Adrenal gland (tissue), 12 donors: ENCODE data around the gene C22orf31. TPM values are rescaled to one million over a fixed set of nuclear protein-coding genes. Genes with fewer than 3 reads are reported as not detected.

Source experiments
- DNase-seq, 7 donors: peaks; one replicate each; pipeline ENCODE4 v3.0.0-alpha.2; 2019 to 2020
- H3K27ac ChIP-seq, 5 donors: fragments of 200-600 bp; sonication (generic) in 4 of 5; 1 replicate in 3 of 5; 2 replicates in 2 of 5; pipeline versions ENCODE4 v1.5.1 to v1.8.0; 2016 to 2020; ENCODE audit warnings: mild to moderate bottlenecking in 1 of 5
- H3K27me3 ChIP-seq: fragments of 200-600 bp; 2 replicates; pipeline ENCODE4 v1.8.0; 2021
- H3K36me3 ChIP-seq, 2 donors: fragments of 200-600 bp; replicated peaks in 1 of 2; 1 replicate in 1 of 2; 2 replicates in 1 of 2; pipeline versions ENCODE4 v1.5.1 to v1.8.0; 2018 to 2022
- H3K4me1 ChIP-seq, 2 donors: fragments of 200-600 bp; replicated peaks in 1 of 2; 1 replicate in 1 of 2; 2 replicates in 1 of 2; pipeline versions ENCODE4 v1.5.1 to v1.8.0; 2018 to 2021
- H3K4me3 ChIP-seq, 4 donors: fragments of 200-600 bp; sonication (generic) in 3 of 4; one replicate each; pipeline ENCODE4 v1.5.1; 2016 to 2018
- H3K9me3 ChIP-seq, 3 donors: fragments of 200-600 bp; sonication (generic) in 1 of 3; replicated peaks in 1 of 3; 1 replicate in 2 of 3; 2 replicates in 1 of 3; pipeline versions ENCODE4 v1.5.1 to v1.8.0; 2016 to 2021
- CTCF ChIP-seq, 6 experiments: fragments of 450-650 bp in 4 of 6; fragments of 200-600 bp in 2 of 6; sonication (generic) in 1 of 6; IDR thresholded peaks; 1 replicate in 5 of 6; 2 replicates in 1 of 6; pipeline versions ENCODE4 v1.5.1 to v1.8.0; 2016 to 2021; ENCODE audit warnings: antibody characterized with exemption in 6 of 6, mild to moderate bottlenecking in 2 of 6, moderate library complexity in 1 of 6
- POLR2A ChIP-seq, 2 donors: fragments of 450-650 bp; IDR thresholded peaks; one replicate each; pipeline ENCODE4 v1.6.1; 2017; ENCODE audit warnings: antibody characterized with exemption in 2 of 2, mild to moderate bottlenecking in 2 of 2, moderate library complexity in 1 of 2
- WGBS, 4 donors: extraction: QIAGEN DNeasy Blood & Tissue Kit in 2 of 4; methylation state at CpG; one replicate each; pipeline versions ENCODE4 v1.1.5 to v1.1.7; 2013 to 2017; 5-methylcytosine and 5-hydroxymethylcytosine counted together
- intact Hi-C, 2 donors: fragments of 100-400 bp; cut with DNase I; formaldehyde crosslinking; loops; one replicate each; pipeline versions ENCODE4 v1.14.1 to v1.15.0; 2022 to 2023
- polyA plus RNA-seq, 3 donors: library from polyadenylated mRNA; stranded (reverse); fragments of 200-250 nt in 2 of 3; fragments of 350-450 nt in 1 of 3; fragmentation: Illumina TruSeq in 1 of 3; extraction: RNeasy Lipid Tissue Mini Kit (QIAGEN cat#74804) in 1 of 3; gene quantifications; one replicate each; pipeline ENCODE4 v1.2.3, GENCODE V29; 2013 to 2014
- total RNA-seq, 9 donors: library from RNA; depleted of rRNA in 4 of 9; stranded (reverse); fragments of >200 nt in 4 of 9; fragments of 120-200 nt in 1 of 9; fragmentation: NEBNext Ultra II Directional in 1 of 9; extraction: Animal tissue kit (Norgen Biotek cat#: 25700) in 1 of 9; gene quantifications; one replicate each; pipeline versions ENCODE4 v1.1.0 to v1.2.4, GENCODE V29; 2013 to 2023
- donor health status: healthy with polysubstance abuse.
- donor health status: Bipolar disorder and iron deficiency.
- donor health status: DM: yes; HTN: yes; CAD: no.
- donor health status: DM: no; HTN: no; CAD: no.
- donor health status: DM: no; HTN: no; CAD: no.
- donor health status: DM: yes; HTN: yes; CAD: no.

Gene C22orf31
- total and polyA plus RNA-seq, 12 donors, result 0.11 to 1.9 (median 0.90) TPM; not detected in 8

DNA sequence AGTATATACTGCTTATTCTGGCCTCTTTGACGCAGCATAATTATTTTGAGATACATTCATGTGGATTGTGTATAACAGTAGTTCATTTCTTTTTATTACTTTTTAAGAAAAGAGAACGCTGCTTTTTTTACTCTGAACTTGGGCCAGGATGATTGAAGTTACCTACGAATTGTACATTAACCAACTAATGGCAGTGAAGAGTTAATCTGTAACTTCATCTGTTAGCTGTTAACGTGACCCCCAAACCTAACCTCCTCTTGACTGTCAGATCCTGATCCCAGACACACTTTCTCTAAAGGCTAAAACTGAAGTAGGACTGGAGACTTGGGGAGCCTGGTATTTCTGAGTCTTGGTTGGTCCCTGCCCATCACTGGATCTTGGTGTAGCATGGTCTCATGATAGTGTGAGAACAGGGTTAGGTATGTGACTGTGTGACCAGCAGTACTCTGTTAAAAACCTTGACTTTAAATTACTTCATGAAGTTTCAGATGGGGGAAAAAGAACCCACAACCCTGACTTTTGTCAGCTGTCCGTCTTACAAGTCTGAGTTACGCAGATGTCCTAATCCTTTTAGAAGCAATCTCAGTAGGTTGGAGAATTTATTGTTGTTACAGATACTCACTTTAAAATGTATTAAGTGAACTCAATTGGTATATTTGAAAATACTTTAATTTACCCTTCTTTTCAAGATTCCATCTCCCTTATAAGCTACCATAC is 39.4 kb downstream of the C22orf31 start:
- Histone ChIP-seq H3K36me3 (no peaks in the 10 kb centered on the region), H3K27ac (no peak overlapping the region), H3K4me1 (peaks cover 0 to 19% of the 10 kb centered on the region in 2 donors), H3K4me3 (no peak overlapping the region), H3K9me3 (no peaks in the 10 kb centered on the region), H3K27me3 (no peaks in the 10 kb centered on the region)
- no peak for TF ChIP-seq CTCF (IDR thresholded peaks at IDR 0.05)
- no peak for DNase-seq
- WGBS, 4 donors, result 81 to 86% (median 84%) methylated on average over 6 of the region's 6 CpGs
- intact Hi-C loops, result loop anchor here in 1 of 2 donors (10.0 kb wide), 1 partner anchor 137 kb away; the partner anchor contains the start of gene ZNRF3

- Histone ChIP-seq H3K36me3 (no peaks in the 10 kb centered on the region), H3K4me3 (no peak overlapping the region), H3K9me3 (no peaks in the 10 kb centered on the region), H3K27me3 (no peaks in the 10 kb centered on the region), H3K27ac (no peak overlapping the region), H3K4me1 (peaks cover 0 to 19% of the 10 kb centered on the region in 2 donors)
- 94 to 98% (median 96%) methylated on average over 4 of the region's 4 CpGs for WGBS, 4 donors
- intact Hi-C loops, result no loop called here
- DNase-seq, result no peak
- TF ChIP-seq CTCF (IDR thresholded peaks at IDR 0.05) (no peak), POLR2A (IDR thresholded peaks at IDR 0.05) (no peak)
Observed at GRCh38 chr22:29018293-29019189, 43.1 kb downstream of the C22orf31 start.

DNA sequence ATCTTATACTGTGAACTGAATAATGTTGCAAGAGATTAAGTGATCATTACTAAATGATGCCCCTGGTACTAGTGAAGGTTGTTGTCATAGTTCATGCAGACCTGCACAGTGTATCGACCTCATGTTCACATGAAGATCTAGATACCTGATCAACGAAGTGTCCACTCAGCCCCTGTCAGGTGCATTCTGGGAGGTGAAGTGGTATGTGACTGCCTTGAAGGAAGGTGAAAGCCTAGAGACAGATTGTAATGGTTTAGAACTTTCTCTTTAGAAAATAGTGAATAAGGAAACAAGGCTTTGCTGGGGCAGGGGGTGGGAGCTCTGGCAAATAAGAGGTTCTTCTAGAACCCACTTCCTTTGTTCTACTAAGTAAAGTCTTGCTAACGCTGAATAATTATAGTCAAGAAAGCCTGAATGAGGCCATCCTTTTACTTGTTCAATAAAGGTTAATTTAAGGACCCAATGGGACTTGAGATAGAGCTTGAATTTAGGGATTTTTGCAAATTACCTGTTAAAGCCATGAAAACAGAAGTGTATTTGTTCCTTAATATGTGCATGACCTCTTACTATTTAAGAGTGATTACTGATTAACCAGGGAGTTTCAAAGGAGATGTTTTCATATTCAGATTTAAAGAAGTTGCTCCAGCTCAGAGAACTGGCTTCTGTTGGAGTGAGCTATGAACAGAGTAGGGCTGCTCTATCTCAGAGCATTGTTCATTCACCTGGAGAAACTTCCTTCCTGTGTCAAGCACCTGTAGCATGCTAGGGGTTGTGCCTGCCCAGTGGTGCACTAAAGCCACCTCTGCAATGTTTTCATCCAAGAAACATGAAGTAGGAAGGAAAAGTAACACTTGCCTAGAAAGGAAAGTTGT is 45.3 kb downstream of the C22orf31 start:
- no peak overlapping the region for H3K4me3 ChIP-seq
- DNase-seq, result no peak
- no peaks in the 10 kb centered on the region for H3K36me3 ChIP-seq
- peaks cover 0 to 19% of the 10 kb centered on the region in 2 donors for H3K4me1 ChIP-seq
- TF ChIP-seq CTCF (IDR thresholded peaks at IDR 0.05), result no peak
- no peak for TF ChIP-seq POLR2A (IDR thresholded peaks at IDR 0.05)
- 83 to 89% (median 86%) methylated on average over 3 of the region's 3 CpGs for WGBS, 4 donors
- no peak overlapping the region for H3K27ac ChIP-seq
- H3K9me3 ChIP-seq, result no peaks in the 10 kb centered on the region
- intact Hi-C loops, result no loop called here
- no peaks in the 10 kb centered on the region for H3K27me3 ChIP-seq
